A549 (cell line): ENCODE data around the gene KIAA0825.

Source experiments
- EP300 ChIP-seq, 2 experiments: fragments of >200 bp; sonication (Bioruptor Twin); formaldehyde crosslinking; IDR thresholded peaks; 2 replicates in 1 of 2; 3 replicates in 1 of 2; pipeline ENCODE4 v1.6.1; 2016 to 2017
- JUN ChIP-seq, 2 experiments: fragments of >200 bp; sonication (Bioruptor Twin); formaldehyde crosslinking; IDR thresholded peaks; 2 replicates in 1 of 2; 3 replicates in 1 of 2; pipeline ENCODE4 v1.6.1; 2016 to 2017
- JUNB ChIP-seq: fragments of >200 bp; sonication (Bioruptor Twin); formaldehyde crosslinking; IDR thresholded peaks from 2 replicates; pipeline ENCODE4 v1.6.1; 2016
- MYC ChIP-seq: IDR thresholded peaks from 2 replicates; pipeline ENCODE4 v1.6.1; 2012; ENCODE audit warnings: mild to moderate bottlenecking, inconsistent platforms, low read length, improper control_type of control experiment, borderline replicate concordance
- NFE2L2 ChIP-seq: fragments of 150-350 bp; conservative IDR thresholded peaks from 2 replicates; pipeline ENCODE4 v1.6.1; 2014; ENCODE audit warnings: low read length
- POLR2A ChIP-seq: IDR thresholded peaks from 2 replicates; pipeline ENCODE4 v1.6.1; 2012; ENCODE audit warnings: mild to moderate bottlenecking, low read length
- RAD21 ChIP-seq, 2 experiments: fragments of >200 bp in 1 of 2; sonication (Bioruptor Twin) in 1 of 2; formaldehyde crosslinking in 1 of 2; IDR thresholded peaks in 1 of 2; conservative IDR thresholded peaks in 1 of 2; 2 replicates in 1 of 2; 3 replicates in 1 of 2; pipeline ENCODE4 v1.6.1; 2012 to 2018; ENCODE audit warnings: inconsistent platforms in 1 of 2
- RCOR1 ChIP-seq: fragments of 150-350 bp; IDR thresholded peaks from 2 replicates; pipeline ENCODE4 v1.6.1; 2014; ENCODE audit warnings: antibody characterized with exemption, low read length, low read depth
- REST ChIP-seq: fragments of 200-600 bp; sonication (generic); IDR thresholded peaks from 2 replicates; pipeline ENCODE4 v1.6.1; 2016; ENCODE audit warnings: antibody characterized with exemption, mild to moderate bottlenecking, moderate library complexity
- ZFP36 ChIP-seq: fragments of 450-650 bp; IDR thresholded peaks from 2 replicates; pipeline ENCODE4 v1.6.1; 2014; ENCODE audit warnings: borderline replicate concordance; ENCODE audit not compliant: partially characterized antibody
- TF ChIP-seq, protein P1 (sequence below): fragments of >200 bp; sonication (Bioruptor Twin); formaldehyde crosslinking; IDR thresholded peaks from 3 replicates; pipeline ENCODE4 v1.5.1; 2016
- TF ChIP-seq, protein P2 (sequence below): IDR thresholded peaks from 2 replicates; pipeline ENCODE4 v1.6.1; 2012

DNA sequence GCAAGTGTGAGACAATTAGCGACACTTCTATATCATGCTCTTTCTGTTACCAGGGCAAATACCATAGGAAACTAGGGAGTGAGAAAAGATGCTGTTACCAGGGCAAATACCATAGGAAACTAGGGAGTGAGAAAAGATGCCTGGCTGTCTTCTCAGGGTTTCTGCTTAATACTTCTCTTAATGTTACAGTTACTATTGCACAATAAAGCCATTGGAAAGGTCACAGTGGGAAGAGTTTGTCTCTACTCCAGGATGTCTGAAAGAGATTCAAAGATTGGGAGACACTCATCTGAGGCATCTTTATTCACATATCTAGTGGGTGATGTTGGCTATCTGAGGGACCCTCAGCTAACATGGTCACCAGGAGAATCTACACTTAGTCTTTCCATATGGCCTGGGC is 445.3 kb downstream of the KIAA0825 start:
- TF ChIP-seq, protein P1, sequence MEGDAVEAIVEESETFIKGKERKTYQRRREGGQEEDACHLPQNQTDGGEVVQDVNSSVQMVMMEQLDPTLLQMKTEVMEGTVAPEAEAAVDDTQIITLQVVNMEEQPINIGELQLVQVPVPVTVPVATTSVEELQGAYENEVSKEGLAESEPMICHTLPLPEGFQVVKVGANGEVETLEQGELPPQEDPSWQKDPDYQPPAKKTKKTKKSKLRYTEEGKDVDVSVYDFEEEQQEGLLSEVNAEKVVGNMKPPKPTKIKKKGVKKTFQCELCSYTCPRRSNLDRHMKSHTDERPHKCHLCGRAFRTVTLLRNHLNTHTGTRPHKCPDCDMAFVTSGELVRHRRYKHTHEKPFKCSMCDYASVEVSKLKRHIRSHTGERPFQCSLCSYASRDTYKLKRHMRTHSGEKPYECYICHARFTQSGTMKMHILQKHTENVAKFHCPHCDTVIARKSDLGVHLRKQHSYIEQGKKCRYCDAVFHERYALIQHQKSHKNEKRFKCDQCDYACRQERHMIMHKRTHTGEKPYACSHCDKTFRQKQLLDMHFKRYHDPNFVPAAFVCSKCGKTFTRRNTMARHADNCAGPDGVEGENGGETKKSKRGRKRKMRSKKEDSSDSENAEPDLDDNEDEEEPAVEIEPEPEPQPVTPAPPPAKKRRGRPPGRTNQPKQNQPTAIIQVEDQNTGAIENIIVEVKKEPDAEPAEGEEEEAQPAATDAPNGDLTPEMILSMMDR = no peak
- TF ChIP-seq RAD21 (conservative IDR thresholded peaks at IDR 0.05 in 1 of 2, IDR thresholded peaks at IDR 0.05 in 1 of 2) (no peak), POLR2A (no peak), RCOR1 (no peak), REST (no peak), EP300 (IDR thresholded peaks at IDR 0.05) (no peak), NFE2L2 (no peak), JUNB (no peak), ZFP36 (no peak), JUN (IDR thresholded peaks at IDR 0.05) (no peak), MYC (no peak)
- TF ChIP-seq, protein P2, sequence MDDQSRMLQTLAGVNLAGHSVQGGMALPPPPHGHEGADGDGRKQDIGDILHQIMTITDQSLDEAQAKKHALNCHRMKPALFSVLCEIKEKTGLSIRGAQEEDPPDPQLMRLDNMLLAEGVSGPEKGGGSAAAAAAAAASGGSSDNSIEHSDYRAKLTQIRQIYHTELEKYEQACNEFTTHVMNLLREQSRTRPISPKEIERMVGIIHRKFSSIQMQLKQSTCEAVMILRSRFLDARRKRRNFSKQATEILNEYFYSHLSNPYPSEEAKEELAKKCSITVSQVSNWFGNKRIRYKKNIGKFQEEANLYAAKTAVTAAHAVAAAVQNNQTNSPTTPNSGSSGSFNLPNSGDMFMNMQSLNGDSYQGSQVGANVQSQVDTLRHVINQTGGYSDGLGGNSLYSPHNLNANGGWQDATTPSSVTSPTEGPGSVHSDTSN = no peak
